K562 (cell line): ENCODE data around the gene DCXR. TPM values are rescaled to one million over a fixed set of nuclear protein-coding genes. Genes with fewer than 3 reads are reported as not detected.

ENCODE experiments used
- ATAC-seq: fragments of 200-7000 bp; cut with Tn5 transposase; 3 replicates; pipeline ENCODE4 v1.9.1; 2020; ENCODE audit warnings: moderate library complexity
- BruUV-seq: library from RNA; stranded (reverse); fragments of 400-500 nt; replicated peaks from 2 replicates; lab custom pipeline; 2021; lab: Mats Ljungman, UMichigan
- CTCF ChIA-PET: fragments of 300-600 bp; formaldehyde crosslinking; extraction: SDS; loops from one replicate; lab custom pipeline; 2021; ENCODE audit warnings: low intra/inter-chr PET ratio; lab: Yijun Ruan, JAX
- POLR2A ChIA-PET: fragments of 300-600, 350-650 bp; sonication (Branson Sonifier 250); formaldehyde crosslinking; extraction: SDS; loops from one replicate; lab custom pipeline; 2021; ENCODE audit warnings: antibody characterized with exemption, inconsistent platforms; lab: Yijun Ruan, JAX
- DNase-seq, 4 experiments: peaks; one replicate each; pipeline versions ENCODE4 v3.0.0 to v3.0.0-alpha.2; 2011 to 2018; ENCODE audit warnings: low spot score in 3 of 4, mixed read lengths in 3 of 4; ENCODE audit errors: extremely low read depth in 1 of 4
- FAIRE-seq: peaks from 2 replicates; lab custom pipeline; 2011; peaks lifted over from hg19 to GRCh38; lab: Jason Lieb, UNC
- H2AFZ ChIP-seq: 2 replicates; pipeline ENCODE4 v1.6.0; 2011; ENCODE audit warnings: low read depth, low read length, control low read depth, inconsistent platforms
- H3K27ac ChIP-seq: fragments of 200-600 bp; 3 replicates; pipeline ENCODE4 v1.8.0; 2011; ENCODE audit warnings: low read depth, mild to moderate bottlenecking, control low read depth, inconsistent platforms, low read length, moderate library complexity, mixed read lengths; ENCODE audit errors: extremely low read depth
- H3K27me3 ChIP-seq, 2 experiments: fragments of 300-600 bp in 1 of 2; 2 replicates in 1 of 2; 3 replicates in 1 of 2; pipeline versions ENCODE4 v1.6.0 to v1.8.0; 2011; ENCODE audit warnings: inconsistent platforms in 2 of 2, low read length in 2 of 2, mild to moderate bottlenecking in 1 of 2, mixed read lengths in 1 of 2, moderate library complexity in 1 of 2; ENCODE audit not compliant: control insufficient read depth in 2 of 2, insufficient read depth in 2 of 2
- H3K36me3 ChIP-seq: fragments of 300-600 bp; 3 replicates; pipeline ENCODE4 v1.8.0; 2011; ENCODE audit warnings: mild to moderate bottlenecking, low read length, inconsistent platforms; ENCODE audit not compliant: control insufficient read depth, insufficient read depth
- H3K4me1 ChIP-seq, 2 experiments: fragments of 200-600 bp in 1 of 2; replicated peaks in 1 of 2; 2 replicates in 1 of 2; 3 replicates in 1 of 2; pipeline versions ENCODE4 v1.5.1 to v1.8.0; 2011; ENCODE audit warnings: inconsistent platforms in 2 of 2, low read length in 2 of 2, mild to moderate bottlenecking in 1 of 2, mixed read lengths in 1 of 2, moderate library complexity in 1 of 2; ENCODE audit not compliant: control insufficient read depth in 2 of 2, insufficient read depth in 2 of 2
- H3K4me2 ChIP-seq: 2 replicates; pipeline ENCODE4 v1.6.1; 2011; ENCODE audit warnings: low read length, control low read depth, inconsistent platforms, mixed read lengths; ENCODE audit not compliant: insufficient read depth
- H3K4me3 ChIP-seq: fragments of 200-600 bp; sonication (generic), shearing (Covaris generic); 2 replicates; pipeline ENCODE4 v1.5.1; 2016; ENCODE audit warnings: control low read depth, inconsistent platforms
- H3K79me2 ChIP-seq: fragments of 200-600 bp; 3 replicates; pipeline ENCODE4 v1.8.0; 2011; ENCODE audit warnings: low read length, inconsistent platforms; ENCODE audit not compliant: control insufficient read depth, insufficient read depth
- H3K9ac ChIP-seq, 2 experiments: 2 replicates each; pipeline versions ENCODE4 v1.6.0 to v1.6.1; 2011; ENCODE audit warnings: low read depth in 2 of 2, low read length in 2 of 2, control low read depth in 1 of 2, inconsistent platforms in 1 of 2, mild to moderate bottlenecking in 1 of 2, mixed read lengths in 1 of 2; ENCODE audit not compliant: insufficient read depth in 1 of 2
- H3K9me1 ChIP-seq: one replicate; pipeline ENCODE4 v1.6.0; 2011; ENCODE audit warnings: inconsistent platforms, mild to moderate bottlenecking, low read length, moderate library complexity; ENCODE audit not compliant: control insufficient read depth, insufficient read depth
- H3K9me3 ChIP-seq: replicated peaks from 2 replicates; pipeline ENCODE4 v1.5.1; 2011; ENCODE audit warnings: low read depth, low read length, inconsistent platforms; ENCODE audit not compliant: control insufficient read depth, insufficient read depth
- H4K20me1 ChIP-seq: replicated peaks from 2 replicates; pipeline ENCODE4 v1.6.1; 2011; ENCODE audit warnings: low read length, inconsistent platforms, mixed read lengths; ENCODE audit not compliant: control insufficient read depth, insufficient read depth
- CTBP1 ChIP-seq: fragments of 450-650 bp; IDR thresholded peaks from 2 replicates; pipeline ENCODE4 v1.6.1; 2016; ENCODE audit warnings: borderline replicate concordance
- ESRRA ChIP-seq: fragments of 450-650 bp; IDR thresholded peaks from 2 replicates; pipeline ENCODE4 v1.6.1; 2014; ENCODE audit warnings: low read depth, mild to moderate bottlenecking, moderate library complexity, borderline replicate concordance
- ETS1 ChIP-seq: conservative IDR thresholded peaks from 2 replicates; pipeline ENCODE4 v1.6.1; 2011; ENCODE audit warnings: low read depth, mild to moderate bottlenecking, low read length; ENCODE audit not compliant: control insufficient read depth
- FIP1L1 ChIP-seq: fragments of 200-400 bp; formaldehyde crosslinking; IDR thresholded peaks from 2 replicates; pipeline ENCODE4 v1.6.1; 2018; ENCODE audit warnings: mild to moderate bottlenecking, low read depth, low read length; ENCODE audit not compliant: poor library complexity, severe bottlenecking
- HMGN3 ChIP-seq: IDR thresholded peaks from 2 replicates; pipeline ENCODE4 v1.6.1; 2011; ENCODE audit warnings: borderline replicate concordance, low read depth, mild to moderate bottlenecking, mixed read lengths, low read length; ENCODE audit not compliant: insufficient read length; ENCODE audit errors: extremely low read depth
- POLR2G ChIP-seq: fragments of 200-400 bp; formaldehyde crosslinking; IDR thresholded peaks from 2 replicates; pipeline ENCODE4 v1.6.1; 2017; ENCODE audit warnings: low read depth, mild to moderate bottlenecking, antibody characterized with exemption, low read length, moderate library complexity
- RBFOX2 ChIP-seq: fragments of 200-400 bp; formaldehyde crosslinking; IDR thresholded peaks from 2 replicates; pipeline ENCODE4 v1.6.1; 2017; ENCODE audit warnings: low read depth, mild to moderate bottlenecking, low read length, moderate library complexity
- ZBTB8A ChIP-seq: fragments of 450-650 bp; IDR thresholded peaks from 2 replicates; pipeline ENCODE4 v1.6.1; 2018; ENCODE audit warnings: mild to moderate bottlenecking, moderate library complexity; ENCODE audit not compliant: partially characterized antibody
- ZC3H11A ChIP-seq: IDR thresholded peaks from 2 replicates; pipeline ENCODE4 v1.6.1; 2012; ENCODE audit warnings: low read depth, low read length, improper control_type of control experiment
- ZNF134 ChIP-seq: fragments of 250-450 bp; sonication (Bioruptor Pico); conservative IDR thresholded peaks from 2 replicates; pipeline ENCODE4 v1.4.0; 2020
- WGBS: fragments of 100-300 bp; shearing (Covaris generic); methylation state at CpG from one replicate; pipeline ENCODE4 v1.1.6; 2016; ENCODE audit warnings: low coverage, mixed read lengths; ENCODE audit not compliant: insufficient coverage; ENCODE audit errors: missing lambda C conversion rate; 5-methylcytosine and 5-hydroxymethylcytosine counted together
- in situ Hi-C: fragments of 300-500 bp; cut with MboI; formaldehyde crosslinking; loops from 4 replicates; pipeline ENCODE4 v1.15.0; 2018; ENCODE audit warnings: inconsistent platforms, mixed read lengths
- intact Hi-C: fragments of 100-400 bp; cut with micrococcal nuclease; formaldehyde crosslinking; loops from 2 replicates; pipeline ENCODE4 v1.14.2; 2022
- polyA plus RNA-seq, 8 experiments: library from polyadenylated mRNA; depleted of rRNA in 4 of 8; stranded (reverse) in 5 of 8; unstranded in 3 of 8; fragments of >200 nt; fragmentation: Nextera tagmentation in 2 of 8; fragmentation: Illumina TruSeq in 1 of 8; extraction: Ambion mirVana in 2 of 8; extraction: Trizol in 1 of 8; gene quantifications; 2 replicates each; pipeline versions ENCODE4 v1.2.1 to v1.2.3, GENCODE V29; 2011 to 2014; ENCODE audit warnings: inconsistent platforms in 1 of 8, missing spikeins in 1 of 8
- total RNA-seq, 7 experiments: library from RNA; depleted of rRNA in 6 of 7; stranded (reverse); fragments of >200 nt in 6 of 7; fragmentation: Illumina TruSeq in 2 of 7; extraction: Trizol in 2 of 7; gene quantifications; 2 replicates each; pipeline versions ENCODE4 v1.2.1 to v1.2.3, GENCODE V29; 2011 to 2021; ENCODE audit warnings: low replicate concordance in 1 of 7

Gene DCXR
- total and polyA plus RNA-seq, 9 of the 15 experiments (the other 6 are each of a cell fraction or from before 2014, with no cell fraction given), result 21.3 to 274 (median 156) TPM

DNA sequence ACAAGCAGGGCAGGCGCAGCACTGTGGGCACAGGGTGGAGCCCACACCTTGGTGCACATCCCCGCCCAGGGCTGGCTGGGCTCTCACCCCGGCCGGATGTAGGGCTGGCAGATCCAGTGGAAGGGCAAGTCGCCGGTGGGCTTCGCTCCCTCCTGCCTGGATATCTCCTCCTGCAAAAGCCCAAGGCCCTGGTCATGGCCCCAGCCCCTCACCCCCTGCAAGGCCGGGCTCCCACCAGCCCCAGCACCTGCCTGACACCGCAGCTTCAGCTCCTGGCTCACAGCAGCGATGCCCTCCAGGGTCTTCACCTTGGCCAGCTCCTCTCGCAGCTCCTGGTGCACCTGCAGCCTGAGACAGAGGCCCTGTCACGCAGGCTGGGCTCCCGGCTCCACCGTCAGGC, 23.1 kb upstream of the DCXR start:
- peaks cover 3 to 88% of the 10 kb centered on the region in 2 experiments; a peak in 3 of 5 replicates for H3K4me1 ChIP-seq
- H3K9ac ChIP-seq, result peak overlapping the region in 1 of 2 experiments; percentile 65; a peak in 2 of 4 replicates
- H3K79me2 ChIP-seq, result peaks cover 24% of the 10 kb centered on the region
- 98% methylated on average over 9 of the region's 14 CpGs for WGBS
- TF ChIP-seq FIP1L1, result peak; percentile 30
- no peak for TF ChIP-seq ZNF134
- TF ChIP-seq HMGN3, result no peak
- no peak for TF ChIP-seq ETS1
- TF ChIP-seq CTBP1, result no peak
- peak; percentile 9 for TF ChIP-seq POLR2G
- no peak for TF ChIP-seq ZC3H11A
- TF ChIP-seq RBFOX2, result peak; percentile 53; the same call in 1 of the 2 replicates
- no peak for TF ChIP-seq ZBTB8A
- no peak for TF ChIP-seq ESRRA
- TF ChIP-seq, all 486 proteins: peak for 3
- H4K20me1 ChIP-seq, result peaks cover 7% of the 10 kb centered on the region
- no peak overlapping the region for H3K4me2 ChIP-seq
- BruUV-seq, result no TSS peak
- H3K9me1 ChIP-seq, result no peaks in the 10 kb centered on the region
- DNase-seq (no peak), FAIRE-seq (no peak), ATAC-seq (no peak)
- H2AFZ ChIP-seq, result no peak overlapping the region
- intact Hi-C loops, result no loop called here
- H3K27me3 ChIP-seq, result no peaks in the 10 kb centered on the region
- H3K36me3 ChIP-seq, result peaks cover 88% of the 10 kb centered on the region; the same call in 2 of the 3 replicates
- H3K27ac ChIP-seq, result no peak overlapping the region
- in situ Hi-C loops, result no loop called here
- H3K9me3 ChIP-seq, result no peaks in the 10 kb centered on the region
- ChIA-PET POLR2A (interaction anchor here (0.6 to 2.5 kb wide), 7 partner anchors 10 to 127 kb away, joined by 3 to 11 read pairs (median 3); partner anchors contain the start of gene DCXR), CTCF (no interaction called here)
- no peak overlapping the region for H3K4me3 ChIP-seq
